Middle frontal gyrus (tissue), 1 donor: ENCODE data around the gene SNX10.
A peak's percentile ranks its signal among the peaks of the same experiment; 100 is the strongest.

Experiments
- DNase-seq: peaks from one replicate; pipeline ENCODE4 v3.0.0-alpha.2; 2015; ENCODE audit warnings: low spot score; ENCODE audit errors: extremely low spot score

The SNX10 gene

DNA sequence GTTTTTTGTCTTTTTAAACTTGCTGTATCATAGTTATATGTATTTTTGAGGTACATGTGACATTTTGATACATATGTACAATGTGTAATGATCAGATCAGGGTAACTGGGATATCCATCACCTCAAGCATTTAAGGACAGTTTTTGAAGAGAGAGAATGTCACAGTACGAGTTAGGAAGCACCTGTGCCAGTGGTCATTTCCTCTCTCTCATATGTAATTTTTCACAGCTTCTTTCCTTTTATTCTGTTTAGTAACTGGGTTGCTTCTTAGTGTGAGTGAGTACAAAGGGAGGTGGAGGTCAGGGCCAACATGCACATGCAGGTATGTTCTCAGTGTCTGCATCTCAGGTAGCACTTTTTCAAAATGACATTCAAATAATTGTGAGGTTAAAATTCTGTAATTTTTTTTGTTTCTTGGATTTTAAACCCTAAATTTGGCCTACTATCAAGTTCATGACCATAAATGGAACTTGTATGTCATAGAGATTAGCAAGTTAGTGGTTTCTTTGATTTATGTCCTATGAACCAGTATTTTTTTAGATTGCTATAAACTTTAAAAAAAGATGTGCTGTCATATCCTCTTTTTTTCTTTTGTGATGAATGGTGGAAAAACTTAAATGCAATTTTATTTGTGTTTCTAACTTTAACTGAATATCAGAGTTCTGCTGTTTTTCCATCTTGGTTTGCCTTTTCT is 42.7 kb downstream of the SNX10 start:
- no peak for DNase-seq

DNA sequence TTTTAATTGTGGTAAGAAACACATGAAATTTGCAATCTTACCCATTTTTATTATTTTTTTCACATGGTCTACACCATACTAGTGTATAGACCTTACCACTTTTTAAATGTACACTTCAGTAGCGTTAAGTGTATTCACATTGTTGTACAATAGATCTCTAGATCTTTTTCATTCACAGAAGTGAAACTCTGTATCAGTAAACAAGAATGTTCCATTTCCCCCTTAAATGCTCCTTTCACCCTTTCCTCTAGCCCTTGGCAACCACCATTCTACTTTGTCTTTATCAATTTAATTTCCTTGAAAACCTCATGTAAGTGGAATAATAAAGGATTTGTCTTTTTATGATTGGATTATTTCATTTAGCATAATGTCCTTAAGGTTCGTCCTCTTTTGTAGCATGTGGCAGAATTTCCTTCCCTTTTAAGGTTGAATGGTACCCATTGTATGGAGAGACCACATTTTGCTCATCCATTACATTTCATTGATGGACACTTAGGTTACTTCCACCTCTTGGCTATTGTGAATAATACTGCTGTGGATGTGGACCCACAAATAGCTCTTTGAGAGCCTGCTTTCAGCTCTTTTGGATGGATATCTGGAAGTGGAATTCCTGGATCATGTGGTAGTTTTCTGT is 45.7 kb downstream of the SNX10 start:
- no peak for DNase-seq

DNA sequence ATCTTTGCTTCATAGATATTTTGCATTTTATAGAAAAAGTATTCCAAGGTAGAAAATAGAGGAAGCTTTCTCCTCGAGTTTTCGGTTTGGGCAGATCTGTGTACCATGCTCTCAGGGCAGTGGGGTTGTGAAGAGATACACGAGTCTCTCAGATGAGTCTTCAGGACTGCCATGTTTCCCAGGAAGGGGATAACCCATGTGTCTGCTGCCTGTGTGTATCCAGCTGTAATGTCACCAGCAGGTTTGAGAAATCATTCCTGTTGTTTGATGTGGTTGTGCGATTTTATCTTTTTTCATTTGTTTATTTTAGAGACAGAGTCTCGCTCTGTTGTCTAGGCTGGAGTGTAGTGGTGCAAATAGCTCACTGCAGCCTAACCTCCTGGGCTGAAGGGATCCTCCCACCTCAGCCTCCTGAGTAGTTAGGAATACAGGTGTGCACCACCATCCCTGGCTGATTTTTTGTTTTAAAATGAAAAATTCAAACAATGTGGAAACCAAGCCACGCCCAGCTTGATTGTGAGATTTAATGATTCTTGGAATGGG is 48.9 kb downstream of the SNX10 start:
- DNase-seq: no peak

- no peak for DNase-seq
Observed at GRCh38 chr7:26343320-26343832, 51.7 kb downstream of the SNX10 start.

DNA sequence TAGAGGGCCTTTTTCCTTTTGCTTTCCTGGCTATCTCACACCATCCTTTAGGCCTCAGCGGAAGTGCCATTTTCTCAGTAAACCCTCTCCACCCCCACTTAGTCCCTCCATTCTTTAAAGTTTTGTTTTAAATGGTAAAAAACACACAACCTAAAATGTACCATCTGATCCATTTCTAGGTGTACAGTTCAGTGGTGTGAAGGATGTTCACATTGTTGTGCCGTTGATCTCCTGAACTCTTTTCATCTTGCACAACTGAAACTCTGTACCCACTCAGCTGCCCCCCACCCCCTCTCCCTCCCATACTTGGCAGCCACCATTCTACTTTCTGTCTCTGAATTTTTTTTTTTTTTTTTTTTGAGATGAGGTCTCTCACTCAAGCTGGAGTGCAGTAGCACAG is 52.2 kb downstream of the SNX10 start:
- DNase-seq: no peak

DNA sequence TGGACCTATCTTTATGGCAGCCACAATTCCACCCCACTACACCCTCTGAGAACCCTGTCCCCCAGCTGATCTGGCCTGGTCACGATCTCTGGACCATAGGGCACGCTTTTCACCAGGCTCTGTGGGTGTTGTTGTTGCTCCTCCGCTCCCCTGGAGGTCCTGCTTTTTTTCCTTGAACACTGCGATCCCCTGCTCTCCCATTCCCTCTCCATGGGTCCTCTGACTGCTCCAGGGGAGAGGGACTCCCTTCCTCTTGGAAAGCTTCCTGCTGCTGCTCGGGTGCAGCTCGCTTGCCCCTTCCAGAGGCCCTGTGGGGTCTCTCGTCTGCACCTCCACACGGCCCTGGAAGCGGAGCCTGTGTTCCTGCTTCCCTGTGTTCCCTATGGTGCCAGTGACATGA is 53.5 kb downstream of the SNX10 start:
- no peak for DNase-seq

DNA sequence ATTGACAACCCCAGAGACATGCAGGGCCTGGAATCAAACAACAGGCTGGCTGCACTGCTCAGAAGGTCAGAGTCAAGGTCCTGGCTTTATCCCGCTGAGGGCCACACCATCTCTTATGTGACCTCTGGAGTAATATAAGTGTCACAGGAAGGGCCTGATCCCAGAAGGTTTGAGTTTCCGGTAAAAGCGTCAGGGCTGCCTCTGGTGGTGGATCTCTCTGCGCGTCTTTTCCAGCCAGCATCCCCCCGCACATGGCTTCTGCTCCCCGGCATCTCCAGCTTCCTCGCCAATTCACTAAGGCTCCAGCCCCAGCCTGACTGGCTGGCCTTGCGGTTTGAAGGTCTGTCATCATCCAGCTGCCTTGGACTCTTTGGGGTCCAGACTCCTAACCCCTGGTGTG is 54.2 kb downstream of the SNX10 start:
- DNase-seq: no peak

DNA sequence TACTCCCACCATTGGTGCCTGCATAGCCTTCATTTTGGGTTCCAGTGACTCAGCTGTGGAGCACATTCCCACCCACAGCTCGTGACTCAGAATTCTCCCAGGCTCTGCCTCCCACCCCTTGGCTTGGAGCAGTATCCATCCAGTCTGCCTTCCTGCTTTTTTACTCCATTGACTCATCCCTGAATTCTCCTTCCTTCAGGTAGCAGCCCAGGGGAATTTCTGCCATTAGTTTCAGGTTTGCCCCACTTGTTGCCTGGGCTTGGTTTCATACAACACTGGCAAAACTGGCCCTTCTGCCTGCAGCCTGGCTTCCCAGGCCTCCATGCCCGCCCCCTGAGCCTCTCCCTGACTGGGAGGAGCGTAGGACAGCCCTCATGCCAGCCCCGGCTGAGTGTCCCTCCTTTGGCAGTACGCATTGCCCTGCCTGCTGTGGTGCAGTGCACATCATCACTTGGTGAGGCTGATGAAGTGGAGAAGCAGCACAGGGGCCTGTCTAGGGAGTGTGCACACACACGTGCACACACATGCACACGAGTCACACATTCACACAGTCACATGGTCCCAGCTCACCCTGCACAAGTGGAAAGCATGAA is 55.0 kb downstream of the SNX10 start:
- peak; percentile 31 for DNase-seq

GRCh38 chr7:26348234-26348851 is 56.7 kb downstream of the SNX10 start:
- no peak for DNase-seq

DNA sequence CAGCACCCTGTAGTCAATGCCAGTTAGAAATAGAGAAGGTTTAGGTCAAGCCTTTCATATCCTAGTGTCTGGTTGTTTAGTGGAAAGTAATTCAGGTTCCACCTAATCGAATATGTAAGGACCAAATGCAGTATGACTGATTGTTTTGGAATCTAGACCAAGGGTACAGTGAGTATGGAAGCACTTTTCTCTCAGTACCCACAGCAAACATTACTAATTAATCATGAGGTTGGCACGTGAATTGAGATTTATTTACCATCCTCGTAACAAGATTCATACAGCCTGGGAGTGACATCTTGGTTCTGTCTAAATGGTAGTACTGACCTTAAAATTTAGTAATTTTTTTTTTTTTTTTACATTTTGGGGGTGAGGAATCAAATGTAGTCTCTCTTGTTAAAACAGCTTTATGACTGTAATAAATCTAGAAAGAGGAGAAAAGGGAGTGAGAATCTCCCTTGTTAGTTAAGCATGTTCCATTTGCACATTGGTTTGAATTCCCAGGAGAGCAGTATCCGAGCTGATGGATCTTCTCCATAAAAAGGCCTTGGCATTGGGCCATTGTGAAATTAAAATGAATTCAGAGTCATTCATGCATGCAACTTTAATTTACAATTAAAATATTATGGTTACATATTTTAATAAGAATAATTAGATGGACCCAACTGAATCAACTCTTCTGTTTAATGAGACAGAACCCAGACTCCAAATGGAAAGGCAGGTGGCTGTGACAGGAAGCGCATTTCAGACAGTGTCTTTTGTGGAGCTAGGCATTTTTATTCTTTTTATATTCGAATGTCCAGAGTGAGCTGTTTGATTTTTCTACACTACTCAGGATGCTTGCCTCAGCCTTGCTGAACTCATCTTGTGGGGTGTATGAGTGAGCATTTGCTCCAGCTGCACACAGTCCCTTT is 57.6 kb downstream of the SNX10 start:
- no peak for DNase-seq

- no peak for DNase-seq
Observed at GRCh38 chr7:26351171-26351570, 59.5 kb downstream of the SNX10 start.

DNA sequence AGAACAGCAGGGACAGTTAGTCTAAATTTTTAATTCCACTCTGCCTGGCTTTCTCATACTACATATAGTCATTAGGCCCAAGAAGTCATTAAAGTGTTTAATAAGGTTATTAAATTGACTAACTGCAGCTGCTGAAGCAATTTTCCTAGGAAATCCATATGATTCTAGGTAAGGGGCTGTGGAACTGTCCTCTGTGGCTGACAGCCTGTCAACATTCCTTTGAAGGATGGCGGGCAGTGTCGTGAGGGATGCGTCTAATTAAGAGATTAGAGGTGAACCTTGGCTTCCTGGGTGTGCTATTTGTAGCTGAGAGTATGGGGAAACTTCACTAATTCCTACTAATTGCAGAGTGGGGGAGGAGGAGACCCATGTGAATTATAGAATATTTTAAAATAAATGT is 64.6 kb downstream of the SNX10 start:
- no peak for DNase-seq

- no peak for DNase-seq
Observed at GRCh38 chr7:26356929-26357798, 65.5 kb downstream of the SNX10 start.

DNA sequence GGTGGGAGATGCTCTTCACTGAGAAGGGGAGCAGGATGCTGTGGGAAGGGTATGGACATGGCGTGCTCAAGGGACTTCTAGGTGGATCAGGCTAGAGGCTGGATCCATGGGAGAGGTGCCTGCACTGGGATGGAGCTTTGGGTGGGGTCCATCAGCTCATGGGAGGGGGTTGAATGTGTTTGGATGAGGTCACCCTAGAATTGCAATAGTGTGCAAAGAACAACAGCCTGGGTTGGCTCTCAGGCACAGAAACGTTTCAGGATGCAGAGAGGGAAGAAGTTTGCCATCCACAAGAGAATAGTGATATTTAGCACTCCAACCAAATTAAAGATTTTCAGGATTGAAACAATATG is 66.1 kb downstream of the SNX10 start:
- no peak for DNase-seq

DNA sequence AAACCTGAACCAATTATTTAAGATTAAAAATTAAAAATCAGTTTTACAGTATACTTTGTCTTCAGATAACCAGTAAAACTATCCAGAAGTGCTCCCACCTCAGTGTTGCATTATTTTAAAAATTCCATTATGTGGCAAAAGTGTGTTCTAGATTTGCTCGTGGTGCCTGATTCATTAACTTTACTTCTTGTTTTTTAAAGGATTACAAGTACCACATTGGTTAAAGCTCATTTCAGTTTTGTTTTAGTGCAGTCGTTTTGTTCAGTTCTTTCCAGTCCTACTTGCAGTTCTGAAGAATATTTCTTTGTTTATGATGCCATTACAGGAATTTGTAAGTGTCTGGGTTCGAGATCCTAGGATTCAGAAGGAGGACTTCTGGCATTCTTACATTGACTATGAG is 69.0 kb downstream of the SNX10 start:
- DNase-seq: no peak

GRCh38 chr7:26361637-26362036 is 70.0 kb downstream of the SNX10 start:
- DNase-seq: no peak

DNA sequence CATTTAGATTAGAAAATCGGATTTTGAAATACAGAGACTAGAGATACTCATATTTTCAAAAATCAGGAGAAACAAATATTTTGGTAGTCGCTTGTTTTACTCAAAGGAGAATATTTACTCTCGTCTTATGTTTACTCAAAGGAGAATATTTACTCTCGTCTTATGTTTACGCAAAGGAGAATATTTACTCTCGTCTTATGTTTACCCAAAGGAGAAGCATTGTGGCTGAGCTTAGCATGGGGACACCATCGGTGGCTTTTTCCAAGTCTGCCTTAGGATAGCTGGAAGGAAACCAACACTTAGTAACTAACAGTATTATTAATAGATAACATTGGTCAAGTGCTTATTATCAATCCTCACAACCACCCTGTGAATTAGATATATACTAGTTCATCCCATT is 71.8 kb downstream of the SNX10 start:
- no peak for DNase-seq

DNA sequence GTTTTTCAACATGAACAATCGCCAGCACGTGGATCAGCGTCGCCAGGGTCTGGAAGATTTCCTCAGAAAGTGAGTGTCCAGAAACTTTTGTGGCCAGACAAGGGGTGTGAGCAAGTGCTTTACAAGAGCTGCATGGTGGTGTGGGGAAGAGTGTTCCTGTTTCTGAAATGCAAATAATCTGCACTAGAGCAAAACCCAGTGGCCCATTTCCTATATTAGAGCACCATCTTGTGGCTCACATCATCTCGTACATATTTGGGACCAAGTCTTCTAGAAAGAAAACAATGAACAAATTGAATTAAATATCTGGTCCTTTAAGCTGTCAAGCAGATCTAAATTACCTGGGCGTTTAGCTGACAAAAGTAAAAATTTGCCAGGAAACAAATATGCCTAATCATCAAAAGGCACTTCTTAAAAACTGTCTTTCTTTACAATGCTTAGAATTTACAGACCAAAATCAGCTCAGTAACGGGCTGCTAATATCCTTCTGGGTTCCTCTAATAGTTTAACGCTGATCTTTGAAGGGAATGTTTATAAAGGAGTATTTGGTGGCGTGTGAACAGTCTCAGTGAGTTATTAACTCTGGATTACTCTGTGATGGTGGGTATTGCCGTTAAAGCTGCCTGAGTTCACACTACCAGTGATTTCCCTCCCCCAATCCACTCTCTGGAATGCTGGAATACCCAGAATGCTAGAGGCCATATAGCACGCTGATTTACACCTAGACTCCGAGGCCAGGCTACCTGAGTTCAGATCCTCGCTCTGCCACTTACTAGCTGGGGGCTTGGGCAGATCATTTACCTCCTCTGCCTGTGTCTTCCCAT is 73.6 kb downstream of the SNX10 start:
- DNase-seq: peak; percentile 60

DNA sequence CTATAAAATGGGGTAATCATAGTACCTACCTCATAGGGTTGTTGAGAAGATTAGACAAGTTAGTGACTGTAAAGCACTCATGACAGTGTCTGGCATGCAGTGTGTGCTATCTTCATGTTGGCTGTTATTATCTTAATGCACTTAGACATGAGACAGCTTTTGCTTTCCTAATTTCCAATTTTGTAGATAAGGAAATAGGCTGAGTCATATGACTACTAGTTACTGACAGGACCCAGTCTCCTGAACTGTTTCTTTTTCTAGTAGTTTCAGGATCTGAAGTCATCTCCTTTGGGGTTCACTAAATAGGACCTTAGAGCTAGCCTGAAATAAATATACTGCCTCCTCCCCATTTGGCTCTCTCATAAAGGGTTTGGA is 74.2 kb downstream of the SNX10 start:
- no peak for DNase-seq
